Mucosa of rectum (tissue), 2 donors: ENCODE data around the gene TMED8.

Source experiments
- H3K27ac ChIP-seq, 2 donors: one replicate each; pipeline ENCODE4 v1.7.0; 2013; ENCODE audit warnings: inconsistent platforms in 2 of 2, low read depth in 2 of 2, low read length in 2 of 2
- H3K27me3 ChIP-seq, 2 donors: one replicate each; pipeline ENCODE4 v1.7.0; 2013; ENCODE audit warnings: low read length in 2 of 2; ENCODE audit not compliant: control insufficient read depth in 2 of 2, insufficient read depth in 2 of 2
- H3K36me3 ChIP-seq, 2 donors: one replicate each; pipeline ENCODE4 v1.7.0; 2013; ENCODE audit warnings: low read length in 2 of 2; ENCODE audit not compliant: control insufficient read depth in 2 of 2, insufficient read depth in 2 of 2
- H3K4me1 ChIP-seq, 2 donors: one replicate each; pipeline ENCODE4 v1.7.0; 2013; ENCODE audit warnings: low read length in 2 of 2, mild to moderate bottlenecking in 1 of 2; ENCODE audit not compliant: control insufficient read depth in 2 of 2, insufficient read depth in 2 of 2
- H3K4me3 ChIP-seq, 2 donors: one replicate each; pipeline ENCODE4 v1.7.0; 2013; ENCODE audit warnings: low read length in 2 of 2
- H3K9ac ChIP-seq, 2 donors: one replicate each; pipeline ENCODE4 v1.7.0; 2013; ENCODE audit warnings: low read length in 2 of 2, low read depth in 1 of 2, mild to moderate bottlenecking in 1 of 2
- H3K9me3 ChIP-seq, 2 donors: one replicate each; pipeline ENCODE4 v1.7.0; 2013; ENCODE audit warnings: low read length in 2 of 2; ENCODE audit not compliant: control insufficient read depth in 2 of 2
- donor health status: healthy.
- donor health status: Normal muscosa, but diverticular disease.

The TMED8 gene

GRCh38 chr14:77316872-77317301, 60.0 kb downstream of the TMED8 start:
- Histone ChIP-seq H3K4me1 (peaks cover 13 to 30% of the 10 kb centered on the region in 2 donors), H3K9me3 (no peaks in the 10 kb centered on the region), H3K4me3 (no peak overlapping the region), H3K27ac (no peak overlapping the region), H3K27me3 (no peaks in the 10 kb centered on the region), H3K36me3 (no peaks in the 10 kb centered on the region), H3K9ac (no peak overlapping the region)

GRCh38 chr14:77316195-77316505, 60.7 kb downstream of the TMED8 start:
- H3K4me1 ChIP-seq = peaks cover 13 to 28% of the 10 kb centered on the region in 2 donors

GRCh38 chr14:77314539-77315457, 62.1 kb downstream of the TMED8 start:
- Histone ChIP-seq H3K27me3 (no peaks in the 10 kb centered on the region), H3K4me3 (no peak overlapping the region), H3K27ac (peak overlapping the region in 1 of 2 donors; percentile 32), H3K4me1 (peaks cover 9 to 26% of the 10 kb centered on the region in 2 donors), H3K9ac (no peak overlapping the region), H3K36me3 (no peaks in the 10 kb centered on the region), H3K9me3 (no peaks in the 10 kb centered on the region)

More at GRCh38 chr14:77316195-77316505, 60.7 kb downstream of the TMED8 start:
- no peak overlapping the region for H3K9ac ChIP-seq
- no peaks in the 10 kb centered on the region for H3K27me3 ChIP-seq
- H3K36me3 ChIP-seq = no peaks in the 10 kb centered on the region
- H3K27ac ChIP-seq = no peak overlapping the region
- H3K4me3 ChIP-seq = no peak overlapping the region
- no peaks in the 10 kb centered on the region for H3K9me3 ChIP-seq

- Histone ChIP-seq H3K36me3 (no peaks in the 10 kb centered on the region), H3K4me1 (peaks cover 8 to 21% of the 10 kb centered on the region in 2 donors), H3K4me3 (no peak overlapping the region), H3K9me3 (no peaks in the 10 kb centered on the region), H3K9ac (no peak overlapping the region), H3K27ac (no peak overlapping the region), H3K27me3 (no peaks in the 10 kb centered on the region)
Measured at GRCh38 chr14:77314043-77314442, 62.9 kb downstream of the TMED8 start.

- no peaks in the 10 kb centered on the region for H3K27me3 ChIP-seq
- H3K4me3 ChIP-seq = no peak overlapping the region
- H3K9ac ChIP-seq = no peak overlapping the region
- H3K27ac ChIP-seq = no peak overlapping the region
- peaks cover 8 to 21% of the 10 kb centered on the region in 2 donors for H3K4me1 ChIP-seq
- no peaks in the 10 kb centered on the region for H3K36me3 ChIP-seq
- H3K9me3 ChIP-seq = no peaks in the 10 kb centered on the region
Measured at GRCh38 chr14:77313371-77313770, 63.5 kb downstream of the TMED8 start.

GRCh38 chr14:77311217-77311616, 65.7 kb downstream of the TMED8 start:
- no peaks in the 10 kb centered on the region for H3K36me3 ChIP-seq
- no peak overlapping the region for H3K4me3 ChIP-seq
- H3K9ac ChIP-seq = no peak overlapping the region
- H3K9me3 ChIP-seq = no peaks in the 10 kb centered on the region
- peaks cover 2 to 9% of the 10 kb centered on the region in 2 donors for H3K4me1 ChIP-seq
- no peak overlapping the region for H3K27ac ChIP-seq
- no peaks in the 10 kb centered on the region for H3K27me3 ChIP-seq

GRCh38 chr14:77310026-77310425, 66.9 kb downstream of the TMED8 start:
- Histone ChIP-seq H3K36me3 (peaks cover 3 to 4% of the 10 kb centered on the region in 2 donors), H3K27me3 (no peaks in the 10 kb centered on the region), H3K9ac (no peak overlapping the region), H3K4me3 (no peak overlapping the region), H3K27ac (no peak overlapping the region), H3K4me1 (peaks cover 0 to 9% of the 10 kb centered on the region in 2 donors), H3K9me3 (no peaks in the 10 kb centered on the region)

GRCh38 chr14:77309131-77309530, 67.8 kb downstream of the TMED8 start:
- peaks cover 0 to 3% of the 10 kb centered on the region in 2 donors for H3K4me1 ChIP-seq
- H3K36me3 ChIP-seq = peaks cover 3 to 4% of the 10 kb centered on the region in 2 donors
- no peak overlapping the region for H3K9ac ChIP-seq
- no peaks in the 10 kb centered on the region for H3K27me3 ChIP-seq
- H3K27ac ChIP-seq = no peak overlapping the region
- H3K4me3 ChIP-seq = no peak overlapping the region
- no peaks in the 10 kb centered on the region for H3K9me3 ChIP-seq

GRCh38 chr14:77306851-77307496, 69.9 kb downstream of the TMED8 start:
- no peaks in the 10 kb centered on the region for H3K27me3 ChIP-seq
- H3K9ac ChIP-seq = no peak overlapping the region
- H3K4me1 ChIP-seq = peaks cover 0 to 7% of the 10 kb centered on the region in 2 donors
- no peaks in the 10 kb centered on the region for H3K9me3 ChIP-seq
- H3K4me3 ChIP-seq = no peak overlapping the region
- peaks cover 3 to 4% of the 10 kb centered on the region in 2 donors for H3K36me3 ChIP-seq
- no peak overlapping the region for H3K27ac ChIP-seq

GRCh38 chr14:77306416-77306815, 70.5 kb downstream of the TMED8 start:
- Histone ChIP-seq H3K4me1 (peaks cover 1 to 9% of the 10 kb centered on the region in 2 donors), H3K9ac (no peak overlapping the region), H3K27ac (no peak overlapping the region), H3K27me3 (no peaks in the 10 kb centered on the region), H3K9me3 (no peaks in the 10 kb centered on the region), H3K36me3 (peaks cover 3 to 4% of the 10 kb centered on the region in 2 donors), H3K4me3 (no peak overlapping the region)
